ENCODE measurements around the gene SSBP4. TPM values are rescaled to one million over a fixed set of nuclear protein-coding genes. Genes with fewer than 3 reads are reported as not detected.

The SSBP4 gene
- total RNA-seq, 1 donor from 2014 or later = 24.8 TPM

DNA sequence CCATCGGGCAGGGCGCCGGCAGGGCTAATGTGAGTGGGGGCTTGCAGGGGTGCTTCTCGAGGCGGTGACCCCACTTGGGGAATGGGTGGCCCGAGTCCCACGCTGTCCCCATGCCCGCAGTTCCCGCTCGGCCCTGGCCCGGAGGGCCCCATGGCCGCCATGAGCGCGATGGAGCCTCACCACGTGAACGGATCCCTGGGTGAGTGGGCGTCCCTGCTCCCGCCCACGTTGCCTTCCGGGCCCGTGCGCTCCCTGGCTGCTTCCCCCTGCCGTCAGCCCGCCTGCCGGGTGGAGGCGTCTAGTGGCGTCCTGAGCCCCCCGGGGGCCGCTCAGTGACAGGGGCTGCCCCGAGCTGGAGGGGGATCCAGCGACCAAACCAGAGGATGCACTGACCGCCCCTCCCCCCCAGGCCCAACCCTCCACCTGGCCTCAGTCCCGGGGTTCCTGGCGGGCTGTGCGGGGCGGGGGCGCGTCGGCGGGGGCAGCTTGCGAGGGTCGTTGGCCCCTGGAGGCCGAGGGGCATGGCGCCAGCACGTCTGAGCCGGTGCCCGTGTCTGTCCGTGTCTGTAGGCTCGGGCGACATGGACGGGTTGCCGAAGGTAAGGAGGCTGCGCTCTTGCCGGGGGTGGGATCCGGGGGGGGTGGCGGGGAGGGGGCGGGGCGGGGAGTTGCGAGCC, 14.0 kb downstream of the SSBP4 start:
- peak; percentile 70 for DNase-seq (ENCODE audit: low spot score)

GRCh38 chr19:18433735-18434398, 14.7 kb downstream of the SSBP4 start:
- DNase-seq (ENCODE audit: low spot score) = peak; percentile 53

DNA sequence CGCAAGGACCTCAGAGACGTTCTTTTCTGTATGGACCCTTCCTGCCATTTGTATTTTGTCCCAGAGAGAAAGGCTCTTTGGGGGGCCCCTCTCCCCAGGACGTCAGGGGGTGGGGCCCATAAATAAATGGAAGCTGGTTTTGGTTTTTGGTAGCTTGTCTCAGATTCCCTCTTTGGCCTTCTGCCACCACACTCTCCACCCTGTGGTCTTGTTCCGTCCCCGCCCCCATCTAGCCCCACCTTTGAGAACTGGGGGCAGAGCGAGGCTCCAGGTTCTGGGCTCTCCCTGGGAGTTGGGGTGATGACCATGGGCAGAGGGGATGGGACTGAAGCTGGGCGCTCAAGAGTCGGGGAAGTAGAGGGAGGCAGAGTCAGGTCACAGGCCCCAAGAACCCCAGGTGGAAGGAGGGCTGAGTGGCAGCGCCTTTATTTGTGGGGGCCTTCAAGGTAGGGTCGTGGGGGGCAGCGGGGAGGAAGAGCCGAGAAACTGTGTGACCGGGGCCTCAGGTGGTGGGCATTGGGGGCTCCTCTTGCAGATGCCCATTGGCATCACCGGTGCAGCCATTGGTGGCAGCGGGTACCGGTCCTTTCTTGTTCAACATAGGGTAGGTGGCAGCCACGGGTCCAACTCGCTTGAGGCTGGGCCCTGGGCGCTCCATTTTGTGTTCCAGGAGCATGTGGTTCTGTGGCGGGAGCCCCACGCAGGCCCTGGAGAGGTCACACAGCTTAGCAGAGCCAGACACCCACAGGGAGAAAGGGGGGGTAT, 15.4 kb downstream of the SSBP4 start:
- no peak for DNase-seq (ENCODE audit: low spot score)

- DNase-seq (ENCODE audit: low spot score) = no peak
These were observed 16.1 kb downstream of the SSBP4 start for GRCh38 chr19:18435178-18435841.

DNA sequence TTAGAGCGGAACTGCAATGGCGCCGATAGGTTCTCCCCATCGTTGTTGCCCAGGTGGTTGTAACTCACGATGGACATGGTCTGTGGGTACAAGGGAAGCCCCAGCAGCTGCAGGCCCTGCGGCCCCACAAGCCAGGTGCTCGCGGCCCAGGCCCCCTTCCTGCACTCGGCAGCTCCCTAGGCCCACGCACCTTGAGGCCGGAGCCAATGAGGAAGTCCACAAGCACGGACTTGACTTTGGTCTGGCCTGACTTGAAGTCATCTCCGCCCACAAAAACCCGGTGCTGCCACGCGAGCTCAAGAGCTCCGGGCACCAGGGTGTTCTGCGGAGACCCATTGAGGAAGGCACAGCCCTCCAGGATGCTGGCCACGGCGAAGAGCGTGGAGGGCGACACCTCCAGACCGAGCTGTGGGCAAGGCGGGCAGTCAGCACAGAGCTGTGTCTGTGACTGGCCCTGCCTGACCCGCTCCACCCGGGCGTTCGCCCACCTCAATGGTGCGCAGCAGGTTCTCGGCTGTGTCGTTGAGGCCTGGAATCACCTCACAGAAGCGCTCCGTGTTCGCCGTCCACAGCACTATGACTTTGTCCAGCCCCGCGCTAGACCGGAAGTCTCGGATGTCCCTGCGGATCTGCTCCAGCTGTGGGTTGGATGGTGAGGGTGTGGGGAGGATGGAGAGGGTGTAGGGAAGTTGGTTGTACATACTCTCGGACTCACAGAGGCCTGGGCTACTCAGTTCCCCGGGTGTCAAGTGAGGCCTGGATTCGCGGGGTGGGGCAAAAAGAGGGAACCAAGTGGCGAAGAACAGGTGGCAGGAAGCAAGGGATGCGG, 16.9 kb downstream of the SSBP4 start:
- DNase-seq (ENCODE audit: low spot score) = no peak

DNA sequence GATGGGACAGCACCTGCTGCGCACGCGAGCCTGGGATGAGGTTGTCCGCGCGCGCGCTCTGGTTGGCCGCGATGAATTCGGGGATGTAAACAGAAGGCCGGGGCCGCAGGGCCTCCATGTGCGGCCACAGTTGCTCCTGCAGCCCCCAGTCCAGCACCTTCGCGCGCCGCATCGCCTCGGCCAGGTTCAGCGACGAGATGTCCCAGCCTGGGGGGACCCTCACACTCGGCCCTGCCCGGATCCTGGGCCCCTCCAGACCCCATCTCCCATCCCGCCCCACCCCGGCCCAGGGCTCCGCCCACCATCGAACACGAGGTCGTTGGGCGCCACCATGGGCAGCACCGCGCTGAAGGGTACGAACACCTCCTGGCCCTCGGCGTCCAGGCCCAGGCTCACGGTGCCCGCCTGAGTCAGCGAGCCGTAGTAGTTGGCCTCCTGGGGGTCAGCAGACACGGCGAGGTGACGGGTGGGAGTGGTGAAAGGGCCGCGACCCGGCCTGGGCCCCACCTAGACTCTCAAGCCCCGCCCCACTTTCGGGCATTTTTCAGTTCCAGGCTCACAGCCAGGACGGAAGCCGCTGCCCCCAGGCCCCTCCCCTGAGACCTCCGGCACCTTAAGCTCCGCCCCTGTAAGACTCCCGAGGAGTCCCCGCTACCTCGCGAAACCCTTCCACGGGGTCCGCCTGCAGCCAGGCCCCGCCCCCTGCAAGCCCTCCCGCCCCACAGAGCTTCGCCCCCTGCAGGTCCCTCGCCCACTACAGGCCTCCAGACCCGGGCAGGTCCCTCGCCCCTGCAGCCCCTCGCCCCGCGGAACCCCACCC, 17.7 kb downstream of the SSBP4 start:
- DNase-seq (ENCODE audit: low spot score) = peak; percentile 90

DNA sequence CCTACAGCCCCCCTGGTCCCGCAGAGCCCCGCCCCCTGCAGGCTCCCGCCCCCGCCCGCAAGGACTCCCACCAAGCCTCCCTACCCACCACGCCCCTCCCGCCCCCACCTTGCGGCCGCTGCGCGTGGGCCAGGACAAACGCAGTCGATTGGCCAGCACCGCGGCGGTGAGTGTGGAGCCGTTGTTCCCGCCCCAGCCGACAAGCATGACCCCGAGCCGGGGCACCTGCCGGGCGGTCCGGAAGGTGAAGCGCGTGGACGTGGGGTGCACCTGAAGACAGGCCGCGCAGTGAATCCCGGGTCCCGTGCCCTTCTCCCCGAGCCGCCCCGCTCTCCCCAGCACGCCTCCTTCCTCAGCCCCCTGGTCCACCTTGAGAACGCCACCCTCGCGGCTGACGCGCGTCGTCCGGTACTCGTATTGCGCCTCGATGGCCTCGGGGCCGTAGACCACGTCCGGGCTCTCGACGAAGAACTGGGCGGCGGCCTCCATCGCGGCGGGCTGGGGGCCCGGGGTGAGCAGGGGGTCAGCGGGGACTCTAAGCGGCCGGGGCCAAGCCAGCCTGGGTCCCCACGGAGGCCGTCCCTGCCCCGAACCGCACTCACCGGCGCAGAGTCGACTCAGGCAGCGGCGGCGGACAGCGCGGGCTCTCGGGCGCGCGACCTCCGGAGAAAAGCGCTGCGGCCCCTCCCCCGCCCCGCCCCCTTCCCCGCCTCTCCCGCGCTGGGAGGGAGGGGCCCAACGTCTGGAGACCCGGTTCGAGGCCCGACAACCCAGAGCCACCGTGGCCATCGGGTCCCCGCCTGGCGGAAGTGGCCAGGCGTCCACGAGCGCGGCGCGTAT, 18.5 kb downstream of the SSBP4 start, which contains the start of gene ISYNA1:
ISYNA1 (minus strand) TSS at position 643 of the 840 bp plus-strand sequence; CDS start at position 489, 154 bp downstream.
- DNase-seq (ENCODE audit: low spot score) = peak; percentile 68

- peak; percentile 90 for DNase-seq (ENCODE audit: low spot score)
These were observed 19.3 kb downstream of the SSBP4 start for GRCh38 chr19:18438331-18439024.

DNA sequence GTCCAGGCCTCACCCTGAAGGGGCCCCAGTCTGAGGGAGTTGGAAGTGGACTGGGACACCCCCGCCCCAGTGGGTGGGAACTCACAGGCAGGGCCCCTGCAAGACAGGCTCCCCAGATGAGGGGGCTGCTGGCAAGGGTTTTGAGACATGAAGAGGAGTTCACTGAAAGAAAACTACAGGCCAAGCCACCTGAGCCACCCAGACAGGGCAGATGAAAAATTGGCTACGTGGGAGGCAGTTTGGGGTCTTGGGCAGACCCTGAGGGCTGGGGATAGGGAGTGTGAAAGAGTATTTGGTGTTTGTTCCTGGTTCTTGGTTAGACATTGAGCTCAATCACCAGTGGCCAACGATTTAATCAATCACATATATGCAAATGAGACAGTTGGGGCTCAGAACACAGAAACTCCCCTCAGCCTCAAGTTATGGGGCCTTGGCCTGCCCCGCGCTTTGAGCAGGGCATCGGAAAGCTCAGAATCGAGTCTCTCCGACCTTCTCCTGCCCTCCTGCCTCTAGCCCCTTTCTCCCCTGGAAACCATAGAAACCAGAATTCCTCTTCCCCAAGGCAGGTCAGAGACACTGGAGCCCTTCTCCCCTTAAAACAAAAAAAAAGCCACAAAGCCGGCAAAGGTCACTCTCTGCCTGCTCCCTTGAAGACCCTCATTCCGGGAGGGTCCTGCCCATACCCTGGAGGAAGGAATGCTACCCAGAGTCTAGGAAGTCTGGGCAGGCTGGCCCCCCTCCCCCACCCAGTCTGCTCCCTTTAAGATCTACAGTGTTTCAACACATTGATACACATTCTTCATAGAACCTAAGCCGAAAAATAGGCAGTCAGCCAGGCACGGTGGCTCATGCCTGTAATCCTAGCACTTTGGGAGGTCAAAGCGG, 20.1 kb downstream of the SSBP4 start:
- peak; percentile 51 for DNase-seq (ENCODE audit: low spot score)

DNA sequence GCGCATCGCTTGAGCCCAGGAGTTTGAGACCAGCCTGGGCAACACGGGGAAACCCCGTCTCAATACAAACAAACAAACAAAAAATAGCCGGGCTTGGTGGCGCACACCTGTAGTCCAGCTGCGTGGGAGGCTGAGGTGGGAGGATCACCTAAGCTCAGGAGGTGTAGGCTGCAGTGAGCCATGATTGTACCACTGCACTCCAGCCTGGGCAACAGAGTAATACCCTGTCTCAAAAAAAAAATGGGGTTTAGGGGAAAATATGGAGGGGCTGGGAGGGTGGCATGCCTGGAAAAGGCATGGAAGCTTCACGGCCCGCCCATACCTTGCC, 20.7 kb downstream of the SSBP4 start:
- DNase-seq (ENCODE audit: low spot score) = no peak

DNA sequence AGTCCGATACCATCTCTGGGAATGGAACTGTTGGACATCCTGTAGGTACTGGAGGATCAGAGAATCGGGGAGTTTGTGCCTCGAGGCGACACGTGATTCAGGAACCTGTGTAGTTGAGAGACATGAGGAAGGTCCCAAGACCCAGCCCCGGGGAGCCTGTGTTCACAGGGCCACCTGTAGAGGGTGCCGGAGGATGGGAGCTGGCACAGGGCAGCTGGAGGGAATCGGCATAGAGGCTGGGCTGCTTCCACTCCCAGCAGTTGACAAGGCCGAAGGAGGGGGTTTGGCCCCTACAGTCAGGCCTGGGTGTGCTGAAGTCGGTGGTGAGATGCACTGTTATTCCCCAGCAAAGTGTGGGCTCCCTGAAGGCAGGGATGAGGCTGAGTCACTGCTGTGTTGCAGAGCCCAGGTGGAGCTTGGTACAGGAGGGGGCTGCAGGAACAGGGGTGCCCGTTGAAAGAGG, 21.2 kb downstream of the SSBP4 start:
- no peak for DNase-seq (ENCODE audit: low spot score)

DNA sequence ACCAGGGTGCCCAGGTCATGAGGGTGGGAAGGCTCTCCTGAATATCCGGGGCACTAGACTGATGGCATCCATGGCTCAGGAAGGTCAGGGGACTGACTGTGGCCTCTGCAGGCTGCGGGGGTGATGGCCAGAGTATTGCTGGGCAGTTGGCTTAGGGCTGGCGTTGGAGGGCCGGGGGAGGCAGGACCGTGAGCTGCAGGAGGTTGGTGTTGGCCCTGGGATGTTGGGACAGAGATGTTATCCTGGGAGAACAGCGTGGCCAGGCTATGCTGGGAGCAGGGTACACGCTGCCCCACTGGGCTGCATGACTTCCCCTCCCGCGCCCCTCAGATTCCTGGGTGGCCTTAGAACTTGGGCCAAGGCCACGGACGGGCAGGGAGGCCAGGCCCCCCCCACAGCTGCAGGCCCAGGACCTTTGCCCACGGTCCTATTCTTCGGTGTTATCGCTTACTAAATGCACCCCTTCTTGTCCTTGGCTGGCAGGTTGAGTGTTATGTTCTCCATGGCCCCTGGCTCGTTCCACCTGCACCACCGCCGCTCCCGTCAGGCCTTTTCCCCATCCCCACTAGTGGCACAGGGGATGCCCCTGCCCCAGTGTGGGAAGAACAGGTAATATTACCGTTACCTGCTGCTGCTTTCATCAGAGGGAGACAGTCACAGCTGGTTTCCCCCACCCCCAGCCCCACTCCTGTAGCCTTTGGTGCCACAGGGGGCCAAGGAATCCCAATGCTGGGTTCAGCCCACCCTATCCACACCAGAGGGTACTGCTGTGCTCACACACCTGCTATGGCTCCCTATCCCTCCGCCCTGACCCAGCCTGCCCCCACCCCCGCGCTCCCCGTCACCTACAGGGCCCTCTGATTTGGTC, 22.0 kb downstream of the SSBP4 start:
- no peak for DNase-seq (ENCODE audit: low spot score)

DNA sequence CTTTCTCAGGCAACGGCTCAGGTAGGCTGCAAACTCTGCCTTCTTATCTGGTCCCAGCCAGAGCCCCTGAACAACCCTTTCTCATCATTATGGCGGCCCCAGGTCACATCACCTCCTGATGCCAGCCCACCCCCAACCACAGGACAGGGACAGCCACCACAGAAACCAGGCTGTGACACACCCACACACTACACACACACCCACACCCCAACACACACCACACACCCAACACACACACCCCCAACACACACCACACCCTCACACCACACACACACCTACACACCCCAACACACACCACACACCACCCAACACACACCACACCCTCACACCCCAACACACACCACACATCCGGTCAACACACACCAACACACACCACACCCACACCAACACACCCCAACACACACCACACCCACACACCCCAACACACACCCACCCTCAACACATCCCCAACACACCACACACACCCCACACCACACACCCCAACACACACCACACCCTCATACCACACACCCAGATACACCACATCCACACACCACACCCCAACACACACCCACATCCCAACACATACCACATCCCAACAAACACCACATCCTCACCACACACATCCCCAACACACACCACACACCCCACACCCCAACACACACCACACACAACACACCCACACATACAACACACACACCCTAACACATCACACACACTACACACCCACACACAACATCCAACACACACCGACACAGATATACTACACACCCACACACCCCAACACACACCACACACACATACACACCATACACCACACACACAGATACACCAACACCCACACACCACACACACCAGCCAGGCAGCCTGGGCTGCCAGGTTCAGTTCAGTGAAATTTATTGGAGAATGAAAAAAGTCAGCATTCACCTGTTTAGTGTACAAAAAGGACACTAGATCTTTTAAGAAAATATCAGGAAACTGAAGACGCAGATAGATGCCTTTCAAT, 22.9 kb downstream of the SSBP4 start:
- no peak for DNase-seq (ENCODE audit: low spot score)

DNA sequence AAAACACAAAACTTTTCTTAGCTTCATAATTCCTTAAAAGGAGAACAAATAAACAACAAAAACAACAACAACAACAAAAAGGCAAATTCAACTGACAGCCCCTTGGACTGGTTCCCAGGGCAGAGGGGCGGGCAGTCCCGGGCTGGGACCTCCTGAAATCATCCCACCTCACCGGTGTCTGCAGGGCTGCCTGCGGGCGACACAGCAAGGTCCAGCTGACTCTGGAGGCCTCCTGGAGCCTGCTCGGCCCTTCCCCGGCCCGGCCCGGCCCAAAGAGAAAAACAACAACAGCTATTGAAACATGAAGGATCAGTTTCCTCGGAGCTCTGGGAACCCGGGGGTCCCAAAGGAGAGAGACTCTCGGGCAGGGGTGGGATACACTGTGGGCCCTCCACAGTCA, 23.7 kb downstream of the SSBP4 start:
- DNase-seq (ENCODE audit: low spot score) = no peak

GRCh38 chr19:18443406-18443805, 24.2 kb downstream of the SSBP4 start:
- no peak for DNase-seq (ENCODE audit: low spot score)

Data from umbilical cord (tissue), 2 donors.